SK-N-SH (cell line): ENCODE measurements around the gene CDIPT. TPM values are rescaled to one million over a fixed set of nuclear protein-coding genes. Genes with fewer than 3 reads are reported as not detected.

Experiments
- CTCF ChIA-PET: fragments of 300-600, 350-600 bp; formaldehyde crosslinking; extraction: SDS; loops from one replicate; lab custom pipeline; 2021; lab: Yijun Ruan, JAX
- POLR2A ChIA-PET: fragments of 350-600 bp; sonication (Branson Sonifier 250); formaldehyde crosslinking; extraction: SDS; loops from one replicate; lab custom pipeline; 2020; ENCODE audit warnings: antibody characterized with exemption, inconsistent platforms; lab: Yijun Ruan, JAX
- DNase-seq: peaks from one replicate; pipeline ENCODE4 v3.0.0; 2012
- H2AFZ ChIP-seq: fragments of 200-600 bp; sonication (generic); 2 replicates; pipeline ENCODE4 v1.8.1; 2016; ENCODE audit warnings: antibody characterized with exemption, mild to moderate bottlenecking, low read depth
- H3F3A ChIP-seq: fragments of 200-600 bp; sonication (generic); replicated peaks from 2 replicates; pipeline ENCODE3; 2016; ENCODE audit warnings: antibody characterized with exemption, mild to moderate bottlenecking; ENCODE audit not compliant: insufficient read depth
- H3K27ac ChIP-seq, 2 experiments: fragments of 200-500 bp in 1 of 2; fragments of 200-600 bp in 1 of 2; sonication (Bioruptor generic) in 1 of 2; sonication (generic), shearing (Covaris generic) in 1 of 2; 2 replicates each; pipeline versions ENCODE4 v1.5.1 to v1.6.1; 2014 to 2016; ENCODE audit warnings: low read depth in 2 of 2, inconsistent platforms in 1 of 2, low read length in 1 of 2, mild to moderate bottlenecking in 1 of 2, mixed read lengths in 1 of 2
- H3K27me3 ChIP-seq: fragments of 200-600 bp; sonication (generic), shearing (Covaris generic); 2 replicates; pipeline ENCODE4 v1.6.1; 2016; ENCODE audit warnings: mixed run types; ENCODE audit not compliant: insufficient read depth
- H3K36me3 ChIP-seq, 2 experiments: fragments of 200-500 bp in 1 of 2; fragments of 200-600 bp in 1 of 2; sonication (Bioruptor generic) in 1 of 2; sonication (generic) in 1 of 2; replicated peaks in 1 of 2; 2 replicates each; pipeline versions ENCODE3 to v1.5.1; 2014 to 2016; ENCODE audit warnings: low read length in 1 of 2, mild to moderate bottlenecking in 1 of 2; ENCODE audit not compliant: insufficient read depth in 2 of 2, control insufficient read depth in 1 of 2
- H3K4me1 ChIP-seq, 2 experiments: fragments of 200-500 bp in 1 of 2; fragments of 200-600 bp in 1 of 2; sonication (Bioruptor generic) in 1 of 2; sonication (generic), shearing (Covaris generic) in 1 of 2; 2 replicates each; pipeline versions ENCODE4 v1.5.1 to v1.6.1; 2014 to 2016; ENCODE audit warnings: low read depth in 1 of 2, low read length in 1 of 2, mixed run types in 1 of 2; ENCODE audit not compliant: insufficient read depth in 2 of 2, control insufficient read depth in 1 of 2
- H3K4me2 ChIP-seq: fragments of 200-600 bp; sonication (generic), shearing (Covaris generic); 2 replicates; pipeline ENCODE4 v1.6.1; 2017; ENCODE audit warnings: mixed run types
- H3K4me3 ChIP-seq, 2 experiments: fragments of 200-500 bp in 1 of 2; fragments of 200-600 bp in 1 of 2; sonication (Bioruptor generic) in 1 of 2; sonication (generic), shearing (Covaris generic) in 1 of 2; 2 replicates each; pipeline versions ENCODE4 v1.5.1 to v1.8.1; 2014 to 2016; ENCODE audit warnings: low read depth in 2 of 2, inconsistent platforms in 1 of 2, low read length in 1 of 2, mild to moderate bottlenecking in 1 of 2, mixed read lengths in 1 of 2, moderate library complexity in 1 of 2
- H3K79me2 ChIP-seq: fragments of 200-600 bp; sonication (generic); 2 replicates; pipeline ENCODE4 v1.8.1; 2017; ENCODE audit warnings: mild to moderate bottlenecking; ENCODE audit not compliant: insufficient read depth
- H3K9ac ChIP-seq: fragments of 200-600 bp; sonication (generic); 2 replicates; pipeline ENCODE4 v1.6.1; 2017; ENCODE audit warnings: mixed run types
- H3K9me2 ChIP-seq: fragments of 200-600 bp; sonication (generic); 2 replicates; pipeline ENCODE4 v1.6.1; 2017; ENCODE audit warnings: mixed run types
- H3K9me3 ChIP-seq: fragments of 200-600 bp; sonication (generic); 2 replicates; pipeline ENCODE4 v1.6.1; 2017; ENCODE audit warnings: mixed run types, mild to moderate bottlenecking, moderate library complexity
- H4K20me1 ChIP-seq: fragments of 200-600 bp; sonication (generic); 2 replicates; pipeline ENCODE4 v1.6.1; 2017; ENCODE audit warnings: mild to moderate bottlenecking, mixed run types; ENCODE audit not compliant: insufficient read depth
- CTCF ChIP-seq: fragments of 200-600 bp; sonication (generic); IDR thresholded peaks from 2 replicates; pipeline ENCODE4 v1.6.1; 2017; ENCODE audit warnings: antibody characterized with exemption, mild to moderate bottlenecking, moderate library complexity
- ELF1 ChIP-seq: IDR thresholded peaks from 2 replicates; pipeline ENCODE4 v1.4.0; 2012
- EP300 ChIP-seq, 2 experiments: IDR thresholded peaks; 2 replicates each; pipeline versions ENCODE4 v1.4.0 to v1.6.1; 2012; ENCODE audit warnings: borderline replicate concordance in 1 of 2, low read depth in 1 of 2, low read length in 1 of 2
- FOSL2 ChIP-seq: IDR thresholded peaks from 2 replicates; pipeline ENCODE4 v1.4.0; 2012; ENCODE audit warnings: low read depth, mild to moderate bottlenecking, moderate library complexity, borderline replicate concordance
- FOXJ3 ChIP-seq: sonication (generic); formaldehyde crosslinking; IDR thresholded peaks from 2 replicates; pipeline ENCODE4 v1.5.1; 2020; ENCODE audit warnings: mild to moderate bottlenecking, missing genetic modification reagents
- GABPA ChIP-seq: IDR thresholded peaks from 2 replicates; pipeline ENCODE4 v1.4.0; 2012; ENCODE audit warnings: low read depth, mild to moderate bottlenecking
- JUND ChIP-seq: IDR thresholded peaks from 2 replicates; pipeline ENCODE4 v1.4.0; 2012
- MXI1 ChIP-seq: IDR thresholded peaks from 2 replicates; pipeline ENCODE4 v1.6.1; 2012; ENCODE audit warnings: mild to moderate bottlenecking, low read depth, low read length, improper control_type of control experiment
- NFIC ChIP-seq: IDR thresholded peaks from 2 replicates; pipeline ENCODE4 v1.4.0; 2012; ENCODE audit warnings: borderline replicate concordance
- PBX3 ChIP-seq: IDR thresholded peaks from 2 replicates; pipeline ENCODE4; 2012
- REST ChIP-seq: IDR thresholded peaks from 2 replicates; pipeline ENCODE4 v1.6.1; 2012; ENCODE audit warnings: mild to moderate bottlenecking, low read depth, low read length, moderate library complexity
- SIN3A ChIP-seq: IDR thresholded peaks from 2 replicates; pipeline ENCODE4 v1.6.1; 2012; ENCODE audit warnings: low read depth, mild to moderate bottlenecking, low read length, moderate library complexity, borderline replicate concordance
- SMC3 ChIP-seq: IDR thresholded peaks from 2 replicates; pipeline ENCODE4 v1.6.1; 2012; ENCODE audit warnings: low read depth, low read length, improper control_type of control experiment
- YY1 ChIP-seq: IDR thresholded peaks from 2 replicates; pipeline ENCODE4 v1.4.0; 2012; ENCODE audit warnings: low read depth, mild to moderate bottlenecking
- WGBS: methylation state at CpG from one replicate; pipeline ENCODE4 v1.1.6; 2017; ENCODE audit warnings: low lambda C conversion rate; 5-methylcytosine and 5-hydroxymethylcytosine counted together
- polyA plus RNA-seq, 3 experiments: library from polyadenylated mRNA; depleted of rRNA; stranded (reverse); fragments of >200 nt; gene quantifications; 2 replicates each; pipeline ENCODE4 v1.2.3, GENCODE V29; 2012
- TF ChIP-seq, protein P1 (sequence below): IDR thresholded peaks from 2 replicates; pipeline ENCODE4 v1.4.0; 2012; ENCODE audit warnings: low read depth, borderline replicate concordance
- TF ChIP-seq, protein P2 (sequence below): fragments of 150-350 bp; IDR thresholded peaks from 2 replicates; pipeline ENCODE4 v1.6.1; 2016; ENCODE audit warnings: mild to moderate bottlenecking, low read depth, low read length

Gene CDIPT
- polyA plus RNA-seq, 1 of the 3 experiments (the other 2 are of a cell fraction), result 90.7 TPM

DNA sequence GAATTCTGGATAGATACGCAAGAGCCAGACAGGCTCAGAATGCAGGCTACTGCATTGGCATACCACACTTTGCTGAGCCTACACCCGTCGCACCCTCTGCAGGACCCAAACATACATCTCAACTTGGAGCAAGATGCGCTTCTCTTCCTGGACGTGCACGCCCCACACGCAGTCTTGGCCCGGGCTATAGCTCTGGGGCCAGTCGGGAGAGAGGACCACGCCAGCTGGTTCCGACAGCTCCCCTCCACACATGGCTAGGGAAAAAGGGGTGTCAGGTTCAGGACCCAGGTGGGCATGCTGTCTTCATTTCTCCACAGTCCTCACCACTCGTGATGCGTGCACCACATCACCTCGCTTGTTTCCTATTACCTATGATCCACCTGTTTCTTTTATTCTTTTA, 15.1 kb upstream of the CDIPT start:
- TF ChIP-seq SMC3, result no peak
- TF ChIP-seq FOXJ3 (CRISPR knock-in tag), result no peak
- no peak for TF ChIP-seq CTCF
- no peak for TF ChIP-seq YY1
- no peak for TF ChIP-seq GABPA
- TF ChIP-seq FOSL2, result no peak
- TF ChIP-seq JUND, result no peak
- no peak for TF ChIP-seq SIN3A
- TF ChIP-seq NFIC, result no peak
- no peak for TF ChIP-seq ELF1
- no peak for TF ChIP-seq REST
- TF ChIP-seq MXI1, result no peak
- no peak for TF ChIP-seq EP300 (IDR thresholded peaks at IDR 0.05; ENCODE audit: borderline replicate concordance in 1 of 2, low read depth in 1 of 2, low read length in 1 of 2)
- TF ChIP-seq, protein P1, sequence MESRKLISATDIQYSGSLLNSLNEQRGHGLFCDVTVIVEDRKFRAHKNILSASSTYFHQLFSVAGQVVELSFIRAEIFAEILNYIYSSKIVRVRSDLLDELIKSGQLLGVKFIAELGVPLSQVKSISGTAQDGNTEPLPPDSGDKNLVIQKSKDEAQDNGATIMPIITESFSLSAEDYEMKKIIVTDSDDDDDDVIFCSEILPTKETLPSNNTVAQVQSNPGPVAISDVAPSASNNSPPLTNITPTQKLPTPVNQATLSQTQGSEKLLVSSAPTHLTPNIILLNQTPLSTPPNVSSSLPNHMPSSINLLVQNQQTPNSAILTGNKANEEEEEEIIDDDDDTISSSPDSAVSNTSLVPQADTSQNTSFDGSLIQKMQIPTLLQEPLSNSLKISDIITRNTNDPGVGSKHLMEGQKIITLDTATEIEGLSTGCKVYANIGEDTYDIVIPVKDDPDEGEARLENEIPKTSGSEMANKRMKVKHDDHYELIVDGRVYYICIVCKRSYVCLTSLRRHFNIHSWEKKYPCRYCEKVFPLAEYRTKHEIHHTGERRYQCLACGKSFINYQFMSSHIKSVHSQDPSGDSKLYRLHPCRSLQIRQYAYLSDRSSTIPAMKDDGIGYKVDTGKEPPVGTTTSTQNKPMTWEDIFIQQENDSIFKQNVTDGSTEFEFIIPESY, result no peak
- no peak for TF ChIP-seq PBX3
- TF ChIP-seq, protein P2, sequence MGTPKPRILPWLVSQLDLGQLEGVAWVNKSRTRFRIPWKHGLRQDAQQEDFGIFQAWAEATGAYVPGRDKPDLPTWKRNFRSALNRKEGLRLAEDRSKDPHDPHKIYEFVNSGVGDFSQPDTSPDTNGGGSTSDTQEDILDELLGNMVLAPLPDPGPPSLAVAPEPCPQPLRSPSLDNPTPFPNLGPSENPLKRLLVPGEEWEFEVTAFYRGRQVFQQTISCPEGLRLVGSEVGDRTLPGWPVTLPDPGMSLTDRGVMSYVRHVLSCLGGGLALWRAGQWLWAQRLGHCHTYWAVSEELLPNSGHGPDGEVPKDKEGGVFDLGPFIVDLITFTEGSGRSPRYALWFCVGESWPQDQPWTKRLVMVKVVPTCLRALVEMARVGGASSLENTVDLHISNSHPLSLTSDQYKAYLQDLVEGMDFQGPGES, result no peak
- ChIA-PET CTCF (interaction anchor here (1.3 to 1.5 kb wide), 2 partner anchors 11 to 15 kb away, joined by 3 to 5 read pairs; partner anchors contain the start of gene CDIPT), POLR2A (interaction anchor here (0.7 to 0.8 kb wide), 3 partner anchors 10 to 48 kb away, joined by 3 to 4 read pairs (median 3); partner anchors contain the start of genes CDIPT and KCTD13)
- no peak overlapping the region for H2AFZ ChIP-seq
- H3K9ac ChIP-seq, result no peak overlapping the region
- no peak for DNase-seq
- no peaks in the 10 kb centered on the region for H4K20me1 ChIP-seq
- H3K36me3 ChIP-seq, result no peaks in the 10 kb centered on the region
- H3K27ac ChIP-seq, result no peak overlapping the region
- WGBS, result 97% methylated on average over 13 of the region's 14 CpGs
- H3K79me2 ChIP-seq, result no peaks in the 10 kb centered on the region
- no peaks in the 10 kb centered on the region for H3K9me3 ChIP-seq
- H3K4me2 ChIP-seq, result no peak overlapping the region
- no peaks in the 10 kb centered on the region for H3K27me3 ChIP-seq
- no peak overlapping the region for H3K4me3 ChIP-seq
- H3F3A ChIP-seq, result no peaks in the 10 kb centered on the region
- H3K4me1 ChIP-seq, result no peaks in the 10 kb centered on the region
- H3K9me2 ChIP-seq, result no peaks in the 10 kb centered on the region
